ENCODE results near the gene ZDHHC13. TPM values are rescaled to one million over a fixed set of nuclear protein-coding genes. Genes with fewer than 3 reads are reported as not detected.

ZDHHC13 gene
- total and polyA plus RNA-seq, 10 of the 15 experiments (the other 5 are each of a cell fraction or from before 2014, with no cell fraction given): 8.5 to 34.2 (median 20.4) TPM

DNA sequence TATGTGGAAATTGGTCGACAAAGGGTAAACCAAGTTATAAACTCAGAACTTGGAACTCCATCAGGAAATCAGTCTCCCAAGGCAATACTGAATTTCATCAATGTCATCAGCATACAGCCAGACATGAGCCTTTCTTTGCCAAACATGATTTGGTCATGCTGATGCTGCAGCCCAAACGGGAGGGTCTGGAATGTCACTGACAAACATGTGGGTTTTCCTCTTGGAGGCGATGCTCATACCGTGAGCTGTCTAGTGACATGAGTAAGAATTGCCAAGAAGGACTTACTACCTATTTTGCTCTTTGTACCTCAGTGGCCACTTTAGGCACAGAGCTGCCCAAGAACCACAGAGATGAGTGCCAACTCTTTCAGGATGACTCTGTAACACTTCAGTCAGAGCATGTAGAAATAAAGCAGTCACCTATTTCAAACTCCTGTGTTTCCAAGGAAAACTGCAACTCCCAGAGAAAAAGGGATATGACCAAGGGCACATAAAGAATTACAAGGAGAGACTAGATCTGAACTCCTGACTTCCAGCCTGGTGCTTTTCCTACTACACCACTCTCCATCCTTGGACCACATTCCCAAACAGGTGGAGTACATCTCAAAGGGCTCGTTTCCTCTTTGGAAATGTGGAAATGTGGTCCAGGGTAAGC is 32.2 kb upstream of the ZDHHC13 start:
- SMC1A ChIA-PET (ENCODE audit: uncharacterized antibody, unreplicated experiment): no interaction called here
- no peaks in the 10 kb centered on the region for H3K27me3 ChIP-seq (replicated peaks in 1 of 2; ENCODE audit: control insufficient read depth in 2 of 2, insufficient read depth in 2 of 2, low read length in 1 of 2)
- no peak overlapping the region for H3K27ac ChIP-seq (ENCODE audit: control insufficient read depth, insufficient read depth)
- H3K9ac ChIP-seq (ENCODE audit: control insufficient read depth, insufficient read depth, low read length): no peak overlapping the region
- no peak for FAIRE-seq
- no peaks in the 10 kb centered on the region for H3K36me3 ChIP-seq (ENCODE audit: control insufficient read depth in 2 of 2, insufficient read depth in 2 of 2, low read length in 1 of 2)
- 0% methylated on average over 5 of the region's 5 CpGs for WGBS (ENCODE audit: insufficient coverage, insufficient replicate concordance, low lambda C conversion rate, missing lambda C conversion rate)
- ATAC-seq: no peak
- RAD21 ChIA-PET (ENCODE audit: unreplicated experiment): no interaction called here
- no peak overlapping the region for H3K4me3 ChIP-seq
- intact Hi-C loops (cut with micrococcal nuclease; ENCODE audit: unreplicated experiment) (no loop called here), in situ Hi-C loops (cut with MboI) (no loop called here)
- no TSS peak for BruUV-seq (replicated peaks)
- CTCF ChIA-PET: interaction anchor here (0.8 kb wide), 1 partner anchor 11 kb away, joined by 3 read pairs; no protein-coding TSS in a partner anchor
- DNase-seq (ENCODE audit: low read depth, low spot score): no peak
- POLR2A ChIA-PET: no interaction called here
- TF ChIP-seq PAX8 (IDR thresholded peaks at IDR 0.05): no peak
- H3K4me1 ChIP-seq (ENCODE audit: control insufficient read depth, insufficient read depth, low read length): no peaks in the 10 kb centered on the region
- H3K4me2 ChIP-seq (ENCODE audit: control insufficient read depth, insufficient read depth): no peak overlapping the region
- H3K79me2 ChIP-seq (ENCODE audit: control insufficient read depth, insufficient read depth, low read length): no peaks in the 10 kb centered on the region
- no peaks in the 10 kb centered on the region for H4K20me1 ChIP-seq (ENCODE audit: control insufficient read depth, insufficient read depth)
- no peak overlapping the region for H2AFZ ChIP-seq (ENCODE audit: control insufficient read depth, low read depth, low read length)
- no peaks in the 10 kb centered on the region for H3K9me3 ChIP-seq (replicated peaks; ENCODE audit: control insufficient read depth, insufficient read depth, low read length)

DNA sequence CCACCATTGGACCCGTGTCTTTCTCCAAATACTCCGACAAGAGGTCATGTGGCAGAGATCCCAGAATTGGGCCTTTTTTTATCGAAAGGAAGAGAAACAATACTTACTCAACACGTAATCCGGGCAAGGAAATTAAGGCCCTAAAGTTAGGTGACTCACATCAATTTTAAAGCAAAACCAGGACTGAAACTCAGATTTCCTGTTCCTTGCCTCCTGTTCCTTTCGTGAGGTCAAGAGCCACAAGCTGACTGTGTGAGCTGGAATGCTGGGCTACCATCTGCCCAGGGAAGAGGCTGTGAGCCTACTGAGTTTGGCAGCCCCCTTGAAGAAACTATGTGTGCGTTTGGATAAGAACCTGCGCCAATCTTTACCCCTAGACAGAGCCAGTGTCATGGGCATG is 29.3 kb upstream of the ZDHHC13 start:
- CTCF ChIA-PET: interaction anchor here (2.2 kb wide), 1 partner anchor 10 kb away, joined by 8 read pairs; no protein-coding TSS in a partner anchor
- no peak for FAIRE-seq
- Histone ChIP-seq H3K9ac (ENCODE audit: control insufficient read depth, insufficient read depth, low read length) (no peak overlapping the region), H3K36me3 (ENCODE audit: control insufficient read depth in 2 of 2, insufficient read depth in 2 of 2, low read length in 1 of 2) (no peaks in the 10 kb centered on the region), H3K4me1 (ENCODE audit: control insufficient read depth, insufficient read depth, low read length) (no peaks in the 10 kb centered on the region), H4K20me1 (ENCODE audit: control insufficient read depth, insufficient read depth) (no peaks in the 10 kb centered on the region), H3K27me3 (replicated peaks in 1 of 2; ENCODE audit: control insufficient read depth in 2 of 2, insufficient read depth in 2 of 2, low read length in 1 of 2) (no peaks in the 10 kb centered on the region), H3K27ac (ENCODE audit: control insufficient read depth, insufficient read depth) (no peak overlapping the region), H3K9me3 (replicated peaks; ENCODE audit: control insufficient read depth, insufficient read depth, low read length) (no peaks in the 10 kb centered on the region), H3K4me2 (ENCODE audit: control insufficient read depth, insufficient read depth) (no peak overlapping the region), H2AFZ (ENCODE audit: control insufficient read depth, low read depth, low read length) (no peak overlapping the region), H3K4me3 (no peak overlapping the region), H3K79me2 (ENCODE audit: control insufficient read depth, insufficient read depth, low read length) (no peaks in the 10 kb centered on the region)
- in situ Hi-C loops (cut with MboI) (no loop called here), intact Hi-C loops (cut with micrococcal nuclease; ENCODE audit: unreplicated experiment) (no loop called here)
- ATAC-seq: no peak
- no peak for DNase-seq (ENCODE audit: low read depth, low spot score)
- POLR2A ChIA-PET: no interaction called here
- BruUV-seq (replicated peaks): no TSS peak
- RAD21 ChIA-PET (ENCODE audit: unreplicated experiment): no interaction called here
- SMC1A ChIA-PET (ENCODE audit: uncharacterized antibody, unreplicated experiment): interaction anchor here (1.5 kb wide), 1 partner anchor 10 kb away, joined by 5 read pairs; no protein-coding TSS in a partner anchor
- TF ChIP-seq, protein P1, sequence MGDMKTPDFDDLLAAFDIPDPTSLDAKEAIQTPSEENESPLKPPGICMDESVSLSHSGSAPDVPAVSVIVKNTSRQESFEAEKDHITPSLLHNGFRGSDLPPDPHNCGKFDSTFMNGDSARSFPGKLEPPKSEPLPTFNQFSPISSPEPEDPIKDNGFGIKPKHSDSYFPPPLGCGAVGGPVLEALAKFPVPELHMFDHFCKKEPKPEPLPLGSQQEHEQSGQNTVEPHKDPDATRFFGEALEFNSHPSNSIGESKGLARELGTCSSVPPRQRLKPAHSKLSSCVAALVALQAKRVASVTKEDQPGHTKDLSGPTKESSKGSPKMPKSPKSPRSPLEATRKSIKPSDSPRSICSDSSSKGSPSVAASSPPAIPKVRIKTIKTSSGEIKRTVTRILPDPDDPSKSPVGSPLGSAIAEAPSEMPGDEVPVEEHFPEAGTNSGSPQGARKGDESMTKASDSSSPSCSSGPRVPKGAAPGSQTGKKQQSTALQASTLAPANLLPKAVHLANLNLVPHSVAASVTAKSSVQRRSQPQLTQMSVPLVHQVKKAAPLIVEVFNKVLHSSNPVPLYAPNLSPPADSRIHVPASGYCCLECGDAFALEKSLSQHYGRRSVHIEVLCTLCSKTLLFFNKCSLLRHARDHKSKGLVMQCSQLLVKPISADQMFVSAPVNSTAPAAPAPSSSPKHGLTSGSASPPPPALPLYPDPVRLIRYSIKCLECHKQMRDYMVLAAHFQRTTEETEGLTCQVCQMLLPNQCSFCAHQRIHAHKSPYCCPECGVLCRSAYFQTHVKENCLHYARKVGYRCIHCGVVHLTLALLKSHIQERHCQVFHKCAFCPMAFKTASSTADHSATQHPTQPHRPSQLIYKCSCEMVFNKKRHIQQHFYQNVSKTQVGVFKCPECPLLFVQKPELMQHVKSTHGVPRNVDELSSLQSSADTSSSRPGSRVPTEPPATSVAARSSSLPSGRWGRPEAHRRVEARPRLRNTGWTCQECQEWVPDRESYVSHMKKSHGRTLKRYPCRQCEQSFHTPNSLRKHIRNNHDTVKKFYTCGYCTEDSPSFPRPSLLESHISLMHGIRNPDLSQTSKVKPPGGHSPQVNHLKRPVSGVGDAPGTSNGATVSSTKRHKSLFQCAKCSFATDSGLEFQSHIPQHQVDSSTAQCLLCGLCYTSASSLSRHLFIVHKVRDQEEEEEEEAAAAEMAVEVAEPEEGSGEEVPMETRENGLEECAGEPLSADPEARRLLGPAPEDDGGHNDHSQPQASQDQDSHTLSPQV (IDR thresholded peaks at IDR 0.05): no peak
- TF ChIP-seq, protein P2, sequence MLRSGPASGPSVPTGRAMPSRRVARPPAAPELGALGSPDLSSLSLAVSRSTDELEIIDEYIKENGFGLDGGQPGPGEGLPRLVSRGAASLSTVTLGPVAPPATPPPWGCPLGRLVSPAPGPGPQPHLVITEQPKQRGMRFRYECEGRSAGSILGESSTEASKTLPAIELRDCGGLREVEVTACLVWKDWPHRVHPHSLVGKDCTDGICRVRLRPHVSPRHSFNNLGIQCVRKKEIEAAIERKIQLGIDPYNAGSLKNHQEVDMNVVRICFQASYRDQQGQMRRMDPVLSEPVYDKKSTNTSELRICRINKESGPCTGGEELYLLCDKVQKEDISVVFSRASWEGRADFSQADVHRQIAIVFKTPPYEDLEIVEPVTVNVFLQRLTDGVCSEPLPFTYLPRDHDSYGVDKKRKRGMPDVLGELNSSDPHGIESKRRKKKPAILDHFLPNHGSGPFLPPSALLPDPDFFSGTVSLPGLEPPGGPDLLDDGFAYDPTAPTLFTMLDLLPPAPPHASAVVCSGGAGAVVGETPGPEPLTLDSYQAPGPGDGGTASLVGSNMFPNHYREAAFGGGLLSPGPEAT (IDR thresholded peaks at IDR 0.05; ENCODE audit: low read depth): no peak
- no peak for TF ChIP-seq TCF12 (IDR thresholded peaks at IDR 0.05; ENCODE audit: low read depth, low read length)
- TF ChIP-seq EGR1 (IDR thresholded peaks at IDR 0.05; ENCODE audit: borderline replicate concordance in 1 of 2, low read depth in 2 of 2, low read length in 2 of 2): no peak
- no peak for TF ChIP-seq ZNF217 (IDR thresholded peaks at IDR 0.05)
- WGBS (ENCODE audit: insufficient coverage, insufficient replicate concordance, low lambda C conversion rate, missing lambda C conversion rate): 45% methylated on average over 8 of the region's 8 CpGs
